Parathyroid adenoma (tissue), 2 donors: ENCODE measurements around the gene TRIAP1.
A peak's percentile ranks its signal among the peaks of the same experiment; 100 is the strongest.

Experiments used
- H2AFZ ChIP-seq: fragments of 300-600 bp; sonication (generic); one replicate; pipeline ENCODE4 v1.7.0; 2017; ENCODE audit warnings: antibody characterized with exemption, mild to moderate bottlenecking
- H3K27ac ChIP-seq: fragments of 300-600 bp; sonication (generic); one replicate; pipeline ENCODE4 v1.7.0; 2017
- H3K27me3 ChIP-seq: fragments of 300-600 bp; sonication (generic); one replicate; pipeline ENCODE4 v1.7.0; 2017; ENCODE audit warnings: low read length; ENCODE audit not compliant: control insufficient read depth, insufficient read depth
- H3K36me3 ChIP-seq: fragments of 300-600 bp; sonication (generic); one replicate; pipeline ENCODE4 v1.7.0; 2017; ENCODE audit warnings: low read length; ENCODE audit not compliant: control insufficient read depth, insufficient read depth
- H3K4me1 ChIP-seq: fragments of 300-600 bp; sonication (generic); one replicate; pipeline ENCODE4 v1.7.0; 2017; ENCODE audit warnings: control low read depth
- H3K4me2 ChIP-seq: fragments of 300-600 bp; sonication (generic); one replicate; pipeline ENCODE4 v1.7.0; 2017; ENCODE audit warnings: low read length
- H3K4me3 ChIP-seq: fragments of 300-600 bp; sonication (generic); one replicate; pipeline ENCODE4 v1.7.0; 2017; ENCODE audit warnings: low read depth, low read length
- H3K79me2 ChIP-seq: fragments of 300-600 bp; sonication (generic); one replicate; pipeline ENCODE4 v1.7.0; 2017; ENCODE audit warnings: control low read depth
- H3K9ac ChIP-seq: fragments of 300-600 bp; sonication (generic); one replicate; pipeline ENCODE4 v1.7.0; 2017; ENCODE audit warnings: mild to moderate bottlenecking
- H3K9me3 ChIP-seq: fragments of 300-600 bp; sonication (generic); one replicate; pipeline ENCODE4 v1.7.0; 2017; ENCODE audit warnings: low read length; ENCODE audit not compliant: control insufficient read depth
- CTCF ChIP-seq: fragments of 300-600 bp; sonication (generic); IDR thresholded peaks from one replicate; pipeline ENCODE4 v1.7.0; 2017; ENCODE audit warnings: antibody characterized with exemption, mild to moderate bottlenecking
- donor health status: primary hyperparathyroidism.

Gene TRIAP1

GRCh38 chr12:120413901-120414695 is 32.1 kb downstream of the TRIAP1 start:
- Histone ChIP-seq H3K27me3 (no peaks in the 10 kb centered on the region), H3K4me3 (no peak overlapping the region), H3K9ac (no peak overlapping the region), H3K27ac (no peak overlapping the region), H3K79me2 (no peaks in the 10 kb centered on the region), H3K36me3 (no peaks in the 10 kb centered on the region), H3K9me3 (no peaks in the 10 kb centered on the region), H3K4me2 (no peak overlapping the region), H2AFZ (no peak overlapping the region), H3K4me1 (no peaks in the 10 kb centered on the region)
- no peak for TF ChIP-seq CTCF

GRCh38 chr12:120412421-120412820 is 33.8 kb downstream of the TRIAP1 start:
- H3K27ac ChIP-seq, result no peak overlapping the region
- no peak overlapping the region for H2AFZ ChIP-seq
- no peaks in the 10 kb centered on the region for H3K36me3 ChIP-seq
- H3K27me3 ChIP-seq, result no peaks in the 10 kb centered on the region
- no peak overlapping the region for H3K4me2 ChIP-seq
- no peaks in the 10 kb centered on the region for H3K79me2 ChIP-seq
- H3K9me3 ChIP-seq, result no peaks in the 10 kb centered on the region
- no peak overlapping the region for H3K9ac ChIP-seq
- H3K4me1 ChIP-seq, result no peaks in the 10 kb centered on the region
- H3K4me3 ChIP-seq, result no peak overlapping the region
- no peak for TF ChIP-seq CTCF

GRCh38 chr12:120408771-120409170 is 37.4 kb downstream of the TRIAP1 start:
- Histone ChIP-seq H3K4me2 (no peak overlapping the region), H3K4me3 (no peak overlapping the region), H3K9ac (no peak overlapping the region)

GRCh38 chr12:120406553-120406952 is 39.6 kb downstream of the TRIAP1 start:
- Histone ChIP-seq H2AFZ (no peak overlapping the region), H3K4me3 (no peak overlapping the region), H3K4me2 (no peak overlapping the region), H3K27ac (no peak overlapping the region), H3K9me3 (no peaks in the 10 kb centered on the region), H3K79me2 (no peaks in the 10 kb centered on the region), H3K27me3 (no peaks in the 10 kb centered on the region), H3K9ac (no peak overlapping the region), H3K4me1 (no peaks in the 10 kb centered on the region), H3K36me3 (no peaks in the 10 kb centered on the region)
- no peak for TF ChIP-seq CTCF

More at GRCh38 chr12:120408771-120409170, 37.4 kb downstream of the TRIAP1 start:
- Histone ChIP-seq H2AFZ (no peak overlapping the region), H3K4me1 (no peaks in the 10 kb centered on the region), H3K79me2 (no peaks in the 10 kb centered on the region), H3K27me3 (no peaks in the 10 kb centered on the region), H3K36me3 (no peaks in the 10 kb centered on the region), H3K27ac (no peak overlapping the region), H3K9me3 (no peaks in the 10 kb centered on the region)
- no peak for TF ChIP-seq CTCF

GRCh38 chr12:120406069-120406468 is 40.1 kb downstream of the TRIAP1 start:
- no peak overlapping the region for H3K9ac ChIP-seq
- no peaks in the 10 kb centered on the region for H3K79me2 ChIP-seq
- H3K4me1 ChIP-seq, result no peaks in the 10 kb centered on the region
- H3K27ac ChIP-seq, result no peak overlapping the region
- no peaks in the 10 kb centered on the region for H3K27me3 ChIP-seq
- H3K4me2 ChIP-seq, result no peak overlapping the region
- H3K9me3 ChIP-seq, result no peaks in the 10 kb centered on the region
- no peak for TF ChIP-seq CTCF
- H3K4me3 ChIP-seq, result no peak overlapping the region
- no peaks in the 10 kb centered on the region for H3K36me3 ChIP-seq
- peak overlapping the region; percentile 8 for H2AFZ ChIP-seq
